ENCODE measurements around the gene DEFB126. TPM values are rescaled to one million over a fixed set of nuclear protein-coding genes. Genes with fewer than 3 reads are reported as not detected.

Gene DEFB126
- total and polyA plus RNA-seq, 2 of the 4 experiments (the other 2 are of a cell fraction), result not detected

DNA sequence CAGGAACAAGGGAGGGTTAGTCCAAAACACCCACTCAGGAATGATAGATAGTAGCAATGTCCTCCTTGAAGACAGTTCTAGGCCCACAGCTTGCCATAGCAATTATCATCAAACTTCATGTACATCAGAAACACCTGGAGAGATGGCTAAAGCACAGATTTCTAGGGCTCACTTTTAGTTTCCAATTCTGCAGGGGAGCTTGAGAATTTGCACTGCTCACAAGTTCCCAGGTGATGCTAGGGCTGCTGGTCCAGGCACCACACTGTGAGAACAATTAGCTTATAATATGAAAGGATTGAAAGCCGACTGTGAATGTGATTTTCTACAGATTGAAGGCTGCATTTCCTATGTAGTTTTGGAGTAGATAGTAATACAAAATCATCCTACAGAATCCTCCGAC is 3.5 kb downstream of the DEFB126 start:
- Histone ChIP-seq H3K79me1 (ENCODE audit: low read depth in 1 of 2, low read length in 2 of 2) (no peaks in the 10 kb centered on the region), H2AK5ac (ENCODE audit: low read depth, low read length) (no peak overlapping the region), H4K20me1 (ENCODE audit: insufficient read depth, low read length) (no peaks in the 10 kb centered on the region), H3K4me3 (ENCODE audit: insufficient read depth, low read depth, low read length) (no peak overlapping the region), H2BK20ac (ENCODE audit: low read depth, low read length) (no peak overlapping the region), H3K18ac (ENCODE audit: low read depth, low read length) (no peak overlapping the region), H3K27me3 (ENCODE audit: control insufficient read depth, insufficient read depth, low read length) (peaks cover 3% of the 10 kb centered on the region), H2AFZ (replicated peaks; ENCODE audit: low read length, poor library complexity) (no peak overlapping the region), H4K91ac (ENCODE audit: insufficient read depth, low read depth, low read length) (no peak overlapping the region), H2BK120ac (ENCODE audit: low read depth, low read length) (no peak overlapping the region), H3K4ac (ENCODE audit: low read depth, low read length) (no peak overlapping the region), H3K56ac (ENCODE audit: extremely low read depth, insufficient read depth, low read length) (no peak overlapping the region), H4K5ac (ENCODE audit: low read depth, low read length) (no peak overlapping the region), H3K9me3 (ENCODE audit: control insufficient read depth, insufficient read depth, low read length) (no peaks in the 10 kb centered on the region), H2AK9ac (replicated peaks; ENCODE audit: low read depth, low read length, poor library complexity) (no peak overlapping the region), H3K36me3 (ENCODE audit: control insufficient read depth, insufficient read depth, low read length) (no peaks in the 10 kb centered on the region), H4K8ac (ENCODE audit: low read depth in 2 of 2, low read length in 2 of 2) (no peak overlapping the region), H3K14ac (replicated peaks; ENCODE audit: low read depth, low read length) (no peak overlapping the region), H3K9me1 (ENCODE audit: insufficient read depth, low read length) (no peaks in the 10 kb centered on the region), H3K4me2 (ENCODE audit: low read depth, low read length) (no peak overlapping the region), H3K23ac (ENCODE audit: low read depth, low read length) (no peak overlapping the region), H3K27ac (ENCODE audit: insufficient read depth, low read length) (no peak overlapping the region), H2BK5ac (ENCODE audit: low read depth, low read length, poor library complexity, severe bottlenecking) (no peak overlapping the region), H3K4me1 (ENCODE audit: control insufficient read depth, insufficient read depth, low read length) (no peaks in the 10 kb centered on the region), H2BK15ac (ENCODE audit: low read depth, low read length) (no peak overlapping the region), H3K9ac (ENCODE audit: low read depth, low read length) (no peak overlapping the region)
- dilution Hi-C loops (cut with HindIII; ENCODE audit: low sequenced_read_pairs, unreplicated experiment), result no loop called here
- DNase-seq (no peak), ATAC-seq (ENCODE audit: low read depth) (no peak)
- CTCF ChIA-PET, result no interaction called here
- no CpG with 5 or more reads among the region's 2 CpGs for WGBS, 2 experiments (ENCODE audit: extremely low coverage in 2 of 2, insufficient read length in 1 of 2)
- in situ Hi-C loops (cut with MboI; ENCODE audit: low sequenced_read_pairs), result no loop called here
- TF ChIP-seq, protein P1, sequence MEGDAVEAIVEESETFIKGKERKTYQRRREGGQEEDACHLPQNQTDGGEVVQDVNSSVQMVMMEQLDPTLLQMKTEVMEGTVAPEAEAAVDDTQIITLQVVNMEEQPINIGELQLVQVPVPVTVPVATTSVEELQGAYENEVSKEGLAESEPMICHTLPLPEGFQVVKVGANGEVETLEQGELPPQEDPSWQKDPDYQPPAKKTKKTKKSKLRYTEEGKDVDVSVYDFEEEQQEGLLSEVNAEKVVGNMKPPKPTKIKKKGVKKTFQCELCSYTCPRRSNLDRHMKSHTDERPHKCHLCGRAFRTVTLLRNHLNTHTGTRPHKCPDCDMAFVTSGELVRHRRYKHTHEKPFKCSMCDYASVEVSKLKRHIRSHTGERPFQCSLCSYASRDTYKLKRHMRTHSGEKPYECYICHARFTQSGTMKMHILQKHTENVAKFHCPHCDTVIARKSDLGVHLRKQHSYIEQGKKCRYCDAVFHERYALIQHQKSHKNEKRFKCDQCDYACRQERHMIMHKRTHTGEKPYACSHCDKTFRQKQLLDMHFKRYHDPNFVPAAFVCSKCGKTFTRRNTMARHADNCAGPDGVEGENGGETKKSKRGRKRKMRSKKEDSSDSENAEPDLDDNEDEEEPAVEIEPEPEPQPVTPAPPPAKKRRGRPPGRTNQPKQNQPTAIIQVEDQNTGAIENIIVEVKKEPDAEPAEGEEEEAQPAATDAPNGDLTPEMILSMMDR (conservative IDR thresholded peaks at IDR 0.05; ENCODE audit: low read depth, low read length), result no peak
- no TSS peak for BruUV-seq (replicated peaks)
- intact Hi-C loops (cut with micrococcal nuclease), result no loop called here
- POLR2A ChIA-PET (ENCODE audit: unreplicated experiment), result no interaction called here
